Thyroid gland (tissue), 4 donors: Measurements from ENCODE around the gene GNL3.

Experiments used
- POLR2A ChIP-seq, 2 donors: fragments of 450-650 bp; IDR thresholded peaks; one replicate each; pipeline ENCODE4 v1.6.1; 2017; ENCODE audit warnings: antibody characterized with exemption in 2 of 2, mild to moderate bottlenecking in 2 of 2, moderate library complexity in 1 of 2
- TF ChIP-seq, protein P1 (sequence below), 6 experiments: fragments of 200-600 bp in 3 of 6; fragments of 450-650 bp in 3 of 6; sonication (generic) in 3 of 6; IDR thresholded peaks; one replicate each; pipeline ENCODE4 v1.5.1; 2016 to 2019; ENCODE audit warnings: antibody characterized with exemption in 6 of 6, mild to moderate bottlenecking in 2 of 6, inconsistent platforms in 1 of 6, moderate library complexity in 1 of 6

DNA sequence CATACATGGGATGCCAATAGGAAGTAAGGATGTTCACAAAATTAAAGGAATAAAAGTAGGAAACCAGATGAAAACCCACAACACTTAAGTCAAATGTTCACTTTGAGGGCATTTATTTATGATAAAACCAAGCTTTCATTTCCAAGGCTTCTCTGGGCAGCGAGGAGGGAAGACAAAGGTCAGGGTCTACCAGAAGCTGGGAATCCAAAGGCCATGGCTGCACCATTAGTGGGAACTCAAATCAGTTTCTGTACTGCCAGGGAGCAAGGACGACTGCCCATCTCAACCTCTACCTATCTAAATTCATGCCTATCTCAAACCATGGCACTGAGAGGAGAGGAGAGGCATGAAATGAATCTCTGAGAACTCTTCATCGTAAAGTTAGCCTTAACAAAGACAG lies 22.7 kb upstream of the GNL3 start:
- TF ChIP-seq, protein P1, sequence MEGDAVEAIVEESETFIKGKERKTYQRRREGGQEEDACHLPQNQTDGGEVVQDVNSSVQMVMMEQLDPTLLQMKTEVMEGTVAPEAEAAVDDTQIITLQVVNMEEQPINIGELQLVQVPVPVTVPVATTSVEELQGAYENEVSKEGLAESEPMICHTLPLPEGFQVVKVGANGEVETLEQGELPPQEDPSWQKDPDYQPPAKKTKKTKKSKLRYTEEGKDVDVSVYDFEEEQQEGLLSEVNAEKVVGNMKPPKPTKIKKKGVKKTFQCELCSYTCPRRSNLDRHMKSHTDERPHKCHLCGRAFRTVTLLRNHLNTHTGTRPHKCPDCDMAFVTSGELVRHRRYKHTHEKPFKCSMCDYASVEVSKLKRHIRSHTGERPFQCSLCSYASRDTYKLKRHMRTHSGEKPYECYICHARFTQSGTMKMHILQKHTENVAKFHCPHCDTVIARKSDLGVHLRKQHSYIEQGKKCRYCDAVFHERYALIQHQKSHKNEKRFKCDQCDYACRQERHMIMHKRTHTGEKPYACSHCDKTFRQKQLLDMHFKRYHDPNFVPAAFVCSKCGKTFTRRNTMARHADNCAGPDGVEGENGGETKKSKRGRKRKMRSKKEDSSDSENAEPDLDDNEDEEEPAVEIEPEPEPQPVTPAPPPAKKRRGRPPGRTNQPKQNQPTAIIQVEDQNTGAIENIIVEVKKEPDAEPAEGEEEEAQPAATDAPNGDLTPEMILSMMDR (IDR thresholded peaks at IDR 0.05) = no peak
- TF ChIP-seq POLR2A (IDR thresholded peaks at IDR 0.05) = no peak
